Breast epithelium (tissue), 3 donors: ENCODE measurements around the gene NRIP2.

Experiments
- POLR2A ChIP-seq: fragments of 450-650 bp; IDR thresholded peaks from one replicate; pipeline ENCODE4 v1.6.1; 2016; ENCODE audit warnings: antibody characterized with exemption, mild to moderate bottlenecking, moderate library complexity
- POLR2AphosphoS5 ChIP-seq, 3 donors: sonication (generic); formaldehyde crosslinking; IDR thresholded peaks; one replicate each; pipeline ENCODE4 v1.6.1; 2017; ENCODE audit warnings: antibody characterized with exemption in 3 of 3
- TF ChIP-seq, protein P1 (sequence below), 3 donors: fragments of 450-650 bp; IDR thresholded peaks; one replicate each; pipeline ENCODE4 v1.5.1; 2016 to 2017; ENCODE audit warnings: antibody characterized with exemption in 3 of 3, mild to moderate bottlenecking in 3 of 3, moderate library complexity in 3 of 3

DNA sequence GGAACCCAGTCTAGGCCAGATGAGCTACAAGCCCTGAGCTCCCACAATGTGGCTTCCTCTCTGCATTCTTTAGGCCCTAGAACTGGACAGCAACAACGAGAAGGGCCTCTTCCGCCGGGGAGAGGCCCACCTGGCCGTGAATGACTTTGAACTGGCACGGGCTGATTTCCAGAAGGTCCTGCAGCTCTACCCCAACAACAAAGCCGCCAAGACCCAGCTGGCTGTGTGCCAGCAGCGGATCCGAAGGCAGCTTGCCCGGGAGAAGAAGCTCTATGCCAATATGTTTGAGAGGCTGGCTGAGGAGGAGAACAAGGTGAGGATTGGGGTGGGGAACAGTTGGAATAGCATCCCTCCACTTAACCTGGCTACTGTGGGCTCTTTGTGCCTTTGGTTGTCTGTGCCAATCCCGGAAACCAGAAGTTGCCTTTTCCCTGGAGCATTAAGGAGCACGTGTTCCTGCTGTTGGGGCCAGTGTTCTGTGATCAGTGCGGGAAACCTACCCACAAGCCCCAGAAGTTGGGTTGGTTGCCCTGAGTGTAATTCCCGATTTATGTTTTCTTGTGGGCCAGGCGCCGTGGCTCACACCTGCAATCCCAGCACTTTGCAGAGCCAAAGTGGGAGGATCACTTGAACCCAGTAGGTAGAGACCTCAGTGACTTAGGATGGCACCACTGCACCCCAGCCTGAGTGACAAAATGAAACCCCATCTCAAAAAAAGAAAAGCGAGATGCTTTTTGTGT lies 33.6 kb downstream of the NRIP2 start:
- TF ChIP-seq POLR2A (no peak), POLR2AphosphoS5 (IDR thresholded peaks at IDR 0.05) (no peak)
- TF ChIP-seq, protein P1, sequence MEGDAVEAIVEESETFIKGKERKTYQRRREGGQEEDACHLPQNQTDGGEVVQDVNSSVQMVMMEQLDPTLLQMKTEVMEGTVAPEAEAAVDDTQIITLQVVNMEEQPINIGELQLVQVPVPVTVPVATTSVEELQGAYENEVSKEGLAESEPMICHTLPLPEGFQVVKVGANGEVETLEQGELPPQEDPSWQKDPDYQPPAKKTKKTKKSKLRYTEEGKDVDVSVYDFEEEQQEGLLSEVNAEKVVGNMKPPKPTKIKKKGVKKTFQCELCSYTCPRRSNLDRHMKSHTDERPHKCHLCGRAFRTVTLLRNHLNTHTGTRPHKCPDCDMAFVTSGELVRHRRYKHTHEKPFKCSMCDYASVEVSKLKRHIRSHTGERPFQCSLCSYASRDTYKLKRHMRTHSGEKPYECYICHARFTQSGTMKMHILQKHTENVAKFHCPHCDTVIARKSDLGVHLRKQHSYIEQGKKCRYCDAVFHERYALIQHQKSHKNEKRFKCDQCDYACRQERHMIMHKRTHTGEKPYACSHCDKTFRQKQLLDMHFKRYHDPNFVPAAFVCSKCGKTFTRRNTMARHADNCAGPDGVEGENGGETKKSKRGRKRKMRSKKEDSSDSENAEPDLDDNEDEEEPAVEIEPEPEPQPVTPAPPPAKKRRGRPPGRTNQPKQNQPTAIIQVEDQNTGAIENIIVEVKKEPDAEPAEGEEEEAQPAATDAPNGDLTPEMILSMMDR (IDR thresholded peaks at IDR 0.05) = no peak
